Neural crest cell (in vitro differentiated cells): Measurements from ENCODE around the gene SDC3. TPM values are rescaled to one million over a fixed set of nuclear protein-coding genes. Genes with fewer than 3 reads are reported as not detected.

Source experiments
- DNase-seq: peaks from one replicate; pipeline ENCODE4 v3.0.0; 2021; ENCODE audit warnings: low read depth, mixed read lengths, low spot score
- H3K27ac Mint-ChIP-seq: one replicate; pipeline ENCODE4 v1.8.0; 2021; ENCODE audit warnings: mild to moderate bottlenecking, mixed read lengths; ENCODE audit not compliant: unreplicated experiment
- H3K27me3 Mint-ChIP-seq: 2 replicates; pipeline ENCODE4 v1.8.0; 2021; ENCODE audit warnings: low read depth, mild to moderate bottlenecking, mixed read lengths
- H3K36me3 Mint-ChIP-seq: 2 replicates; pipeline ENCODE4 v1.8.0; 2021; ENCODE audit warnings: low read depth, mild to moderate bottlenecking, mixed read lengths
- H3K4me1 Mint-ChIP-seq: 2 replicates; pipeline ENCODE4 v1.8.0; 2021; ENCODE audit warnings: mixed read lengths
- H3K4me3 Mint-ChIP-seq: one replicate; pipeline ENCODE4 v1.8.0; 2021; ENCODE audit warnings: mild to moderate bottlenecking, mixed read lengths
- H3K9me3 Mint-ChIP-seq: 2 replicates; pipeline ENCODE4 v1.8.0; 2021; ENCODE audit warnings: mixed read lengths
- long read RNA-seq: library from polyadenylated mRNA; unstranded; transcript quantifications from one replicate; pipeline ENCODE4 v2.0.0, GENCODE V29; 2020
- total RNA-seq: library from RNA; stranded (reverse); gene quantifications from 2 replicates; pipeline ENCODE4 v1.2.1, GENCODE V29; 2021
- TF ChIP-seq, protein P1 (sequence below): fragments of 200-600 bp; sonication (generic); conservative IDR thresholded peaks from 2 replicates; pipeline ENCODE4 v1.5.0; 2021; ENCODE audit warnings: antibody characterized with exemption, mild to moderate bottlenecking

SDC3 gene, protein sequence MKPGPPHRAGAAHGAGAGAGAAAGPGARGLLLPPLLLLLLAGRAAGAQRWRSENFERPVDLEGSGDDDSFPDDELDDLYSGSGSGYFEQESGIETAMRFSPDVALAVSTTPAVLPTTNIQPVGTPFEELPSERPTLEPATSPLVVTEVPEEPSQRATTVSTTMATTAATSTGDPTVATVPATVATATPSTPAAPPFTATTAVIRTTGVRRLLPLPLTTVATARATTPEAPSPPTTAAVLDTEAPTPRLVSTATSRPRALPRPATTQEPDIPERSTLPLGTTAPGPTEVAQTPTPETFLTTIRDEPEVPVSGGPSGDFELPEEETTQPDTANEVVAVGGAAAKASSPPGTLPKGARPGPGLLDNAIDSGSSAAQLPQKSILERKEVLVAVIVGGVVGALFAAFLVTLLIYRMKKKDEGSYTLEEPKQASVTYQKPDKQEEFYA
- total RNA-seq, result 116 and 129 TPM in 2 replicates
- long read RNA-seq, partial matches to known transcripts, result 0 of 5 reads
- long read RNA-seq, other reads (novel, unspliced or antisense), result 5 of 5 reads

DNA sequence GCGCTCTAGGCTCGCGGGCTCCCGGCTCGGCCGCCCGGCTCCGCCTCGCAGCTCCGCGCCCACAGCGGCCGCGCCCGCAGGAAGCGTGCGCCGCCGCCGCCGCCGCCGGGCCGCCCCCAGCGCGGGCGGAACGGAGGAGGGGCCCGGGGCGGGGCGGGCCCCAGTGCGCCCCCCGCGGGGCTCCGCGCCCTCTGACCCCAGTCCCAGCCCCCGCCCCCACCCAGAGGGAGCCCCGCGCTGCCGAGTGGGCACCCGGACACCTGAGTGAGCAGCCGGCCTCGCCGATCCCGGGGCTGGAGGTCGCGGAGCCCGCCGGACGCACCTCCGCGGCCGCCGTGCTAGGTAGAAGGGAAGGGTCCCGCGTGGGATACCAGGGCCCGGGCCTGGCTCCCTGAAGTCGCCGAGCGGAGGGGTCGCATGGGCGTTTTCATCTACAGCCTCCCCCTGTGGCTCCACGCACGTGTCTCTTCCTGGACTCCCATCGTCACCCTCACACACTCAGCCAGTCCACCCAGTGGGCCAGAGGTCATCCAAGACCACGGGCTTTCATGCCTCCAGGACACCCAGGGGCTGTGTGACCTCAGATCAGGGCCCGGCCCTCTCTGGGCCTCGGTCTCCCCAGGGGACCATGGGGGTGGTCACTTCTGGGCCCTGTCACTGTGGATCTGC is at the start of gene SDC3:
Gene SDC3, minus strand, starts transcription at position 63 of the 669 bp plus-strand sequence. CDS start 172 bp downstream, outside the sequence.
- Mint-ChIP-seq H3K27me3 (no peaks in the 10 kb centered on the region), H3K4me3 (peak within 1 kb of the TSS; percentile 97), H3K4me1 (peaks cover 61% of the 10 kb centered on the region), H3K27ac (peak within 1 kb of the TSS; percentile 80), H3K9me3 (no peaks in the 10 kb centered on the region), H3K36me3 (no peaks in the 10 kb centered on the region)
- TF ChIP-seq, protein P1, sequence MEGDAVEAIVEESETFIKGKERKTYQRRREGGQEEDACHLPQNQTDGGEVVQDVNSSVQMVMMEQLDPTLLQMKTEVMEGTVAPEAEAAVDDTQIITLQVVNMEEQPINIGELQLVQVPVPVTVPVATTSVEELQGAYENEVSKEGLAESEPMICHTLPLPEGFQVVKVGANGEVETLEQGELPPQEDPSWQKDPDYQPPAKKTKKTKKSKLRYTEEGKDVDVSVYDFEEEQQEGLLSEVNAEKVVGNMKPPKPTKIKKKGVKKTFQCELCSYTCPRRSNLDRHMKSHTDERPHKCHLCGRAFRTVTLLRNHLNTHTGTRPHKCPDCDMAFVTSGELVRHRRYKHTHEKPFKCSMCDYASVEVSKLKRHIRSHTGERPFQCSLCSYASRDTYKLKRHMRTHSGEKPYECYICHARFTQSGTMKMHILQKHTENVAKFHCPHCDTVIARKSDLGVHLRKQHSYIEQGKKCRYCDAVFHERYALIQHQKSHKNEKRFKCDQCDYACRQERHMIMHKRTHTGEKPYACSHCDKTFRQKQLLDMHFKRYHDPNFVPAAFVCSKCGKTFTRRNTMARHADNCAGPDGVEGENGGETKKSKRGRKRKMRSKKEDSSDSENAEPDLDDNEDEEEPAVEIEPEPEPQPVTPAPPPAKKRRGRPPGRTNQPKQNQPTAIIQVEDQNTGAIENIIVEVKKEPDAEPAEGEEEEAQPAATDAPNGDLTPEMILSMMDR, result no peak
- no peak for DNase-seq

DNA sequence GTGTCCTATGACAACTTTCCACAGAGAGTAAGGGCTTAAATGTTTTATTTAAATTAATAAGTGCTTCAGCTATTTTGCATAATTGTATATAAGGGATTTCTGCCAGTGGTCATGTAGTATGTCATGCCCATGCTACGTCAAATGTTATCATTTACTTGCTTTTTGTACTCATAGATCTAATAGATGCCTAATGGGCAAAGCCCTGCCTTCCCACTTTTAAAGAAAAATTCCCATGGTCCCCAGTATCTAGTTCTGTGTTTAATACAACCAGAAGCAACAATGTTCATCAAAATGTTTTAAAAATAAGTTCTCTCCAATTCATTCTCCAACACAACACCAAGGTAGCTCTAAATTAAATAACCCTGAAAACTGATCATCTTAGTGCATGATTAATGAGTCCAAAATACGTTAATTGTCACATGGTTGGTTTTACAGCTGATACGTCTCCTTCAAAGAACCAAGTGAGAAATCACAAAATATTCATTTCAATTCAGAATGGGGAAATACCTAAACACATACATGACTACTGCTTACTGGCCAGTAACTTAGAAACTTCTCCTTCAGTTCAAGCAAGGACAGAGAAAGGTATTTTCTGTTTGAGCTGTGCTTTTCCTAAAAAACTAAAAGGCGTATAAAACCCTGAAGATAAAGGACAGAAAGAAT is 49.1 kb upstream of the SDC3 start:
- no peak for DNase-seq
- Mint-ChIP-seq H3K36me3 (peaks cover 29% of the 10 kb centered on the region), H3K4me3 (no peak overlapping the region), H3K4me1 (no peaks in the 10 kb centered on the region), H3K27me3 (no peaks in the 10 kb centered on the region), H3K9me3 (no peaks in the 10 kb centered on the region), H3K27ac (peak overlapping the region; percentile 20)
- TF ChIP-seq, protein P1, result no peak

DNA sequence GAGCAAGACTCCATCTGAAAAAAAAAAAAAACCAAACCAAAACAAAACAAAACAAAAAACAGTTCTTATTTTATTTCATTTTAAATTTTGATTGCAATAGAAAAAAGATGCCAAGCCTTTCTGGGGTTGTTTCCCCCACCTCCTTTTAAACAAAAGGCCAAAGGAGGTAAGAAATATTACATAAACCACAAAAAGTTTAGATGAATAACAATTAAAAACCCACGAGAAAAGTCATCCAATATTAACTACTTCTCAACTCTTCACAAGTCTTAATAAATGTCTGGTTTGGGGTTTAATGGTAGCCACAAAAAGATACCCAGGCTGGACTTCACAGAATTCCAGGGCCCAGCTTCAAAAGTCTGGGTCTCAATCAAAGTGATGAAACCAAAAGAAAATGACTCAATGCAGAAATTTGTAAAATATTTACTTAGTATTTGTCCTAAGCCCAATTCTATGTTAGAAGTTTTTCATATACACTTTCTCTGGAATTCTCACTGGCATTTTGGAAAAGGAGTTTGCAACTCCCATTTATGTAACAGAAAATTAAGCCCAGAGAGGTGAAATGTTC is 47.0 kb upstream of the SDC3 start:
- no peaks in the 10 kb centered on the region for H3K27me3 Mint-ChIP-seq
- TF ChIP-seq, protein P1, result no peak
- no peaks in the 10 kb centered on the region for H3K9me3 Mint-ChIP-seq
- H3K4me3 Mint-ChIP-seq, result no peak overlapping the region
- DNase-seq, result no peak
- H3K36me3 Mint-ChIP-seq, result peaks cover 36% of the 10 kb centered on the region
- H3K27ac Mint-ChIP-seq, result no peak overlapping the region
- H3K4me1 Mint-ChIP-seq, result peaks cover 6% of the 10 kb centered on the region

DNA sequence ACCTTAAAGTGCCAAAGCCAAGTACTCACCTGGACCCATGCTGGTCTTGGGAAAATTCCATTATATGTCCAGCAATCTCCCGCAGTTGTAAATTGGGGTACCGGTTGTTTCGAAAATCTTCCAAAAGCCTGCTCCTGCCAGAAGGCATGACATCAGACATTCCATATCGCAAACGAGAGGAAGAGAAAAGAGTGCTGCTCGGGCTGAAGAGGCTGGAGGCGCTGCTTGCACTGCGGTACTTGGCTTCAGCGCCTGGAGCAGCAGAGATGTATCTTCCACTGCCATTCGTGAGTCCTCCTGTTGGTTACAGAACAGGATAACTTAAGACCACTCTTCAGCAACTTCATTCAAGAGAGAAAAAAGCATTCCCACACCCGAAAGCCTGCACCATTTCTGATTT is 45.1 kb upstream of the SDC3 start:
- no peak overlapping the region for H3K4me3 Mint-ChIP-seq
- H3K36me3 Mint-ChIP-seq, result peaks cover 35% of the 10 kb centered on the region
- DNase-seq, result no peak
- no peaks in the 10 kb centered on the region for H3K9me3 Mint-ChIP-seq
- no peaks in the 10 kb centered on the region for H3K27me3 Mint-ChIP-seq
- H3K27ac Mint-ChIP-seq, result no peak overlapping the region
- TF ChIP-seq, protein P1, result no peak
- H3K4me1 Mint-ChIP-seq, result peaks cover 6% of the 10 kb centered on the region

DNA sequence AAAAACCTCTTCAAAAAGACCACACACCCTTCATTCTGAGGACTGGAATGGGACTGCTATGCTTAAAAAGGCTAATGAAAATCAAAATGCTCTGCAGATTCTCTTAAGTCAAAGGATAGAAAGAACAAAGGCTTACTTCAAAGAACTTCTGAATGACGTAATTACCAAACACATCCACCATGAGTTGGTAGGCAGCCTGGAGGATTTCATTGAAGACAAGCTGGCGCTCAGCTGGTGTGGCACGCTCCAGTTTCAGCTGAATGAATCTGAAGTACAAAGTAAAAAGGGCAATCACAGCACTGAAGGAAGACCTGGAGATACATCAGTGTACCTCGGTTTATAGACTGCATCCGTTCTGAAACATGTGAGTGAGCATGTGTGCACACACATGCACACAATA is 43.5 kb upstream of the SDC3 start:
- TF ChIP-seq, protein P1, result no peak
- no peaks in the 10 kb centered on the region for H3K27me3 Mint-ChIP-seq
- no peaks in the 10 kb centered on the region for H3K9me3 Mint-ChIP-seq
- H3K36me3 Mint-ChIP-seq, result peaks cover 38% of the 10 kb centered on the region
- H3K27ac Mint-ChIP-seq, result peak overlapping the region; percentile 53
- no peak overlapping the region for H3K4me3 Mint-ChIP-seq
- no peak for DNase-seq
- H3K4me1 Mint-ChIP-seq, result peaks cover 6% of the 10 kb centered on the region
